ENCODE data around the gene RADIL. TPM values are rescaled to one million over a fixed set of nuclear protein-coding genes. Genes with fewer than 3 reads are reported as not detected.
A peak's percentile ranks its signal among the peaks of the same experiment; 100 is the strongest.
"Not testable (repeated sequence)": the region's sequence is repeated elsewhere in the genome, so short reads cannot be mapped to it uniquely, and the experiment has no call there.

The RADIL gene
- total and polyA plus RNA-seq, 9 of the 15 experiments (the other 6 are each of a cell fraction or from before 2014, with no cell fraction given) = 0.06 to 8.1 (median 1.9) TPM; not detected in 1

- no peak for TF ChIP-seq TAL1 (IDR thresholded peaks at IDR 0.05)
- no peak for TF ChIP-seq ZNF436 (CRISPR knock-in tag; IDR thresholded peaks at IDR 0.05)
- TF ChIP-seq ZNF121 (CRISPR knock-in tag; conservative IDR thresholded peaks at IDR 0.05) = no peak
- TF ChIP-seq ID3 (CRISPR knock-in tag; IDR thresholded peaks at IDR 0.05) = no peak
- 0 out of 2 replicates have a peak, but pooled peaks have one; percentile 28 for TF ChIP-seq ID3 (tag; IDR thresholded peaks at IDR 0.05)
- peak; percentile 68 for TF ChIP-seq DDX20 (tag; IDR thresholded peaks at IDR 0.05; ENCODE audit: low read depth)
- TF ChIP-seq HDAC8 (tag; IDR thresholded peaks at IDR 0.05) = peak; percentile 96
- TF ChIP-seq SMAD3 (CRISPR knock-in tag; conservative IDR thresholded peaks at IDR 0.05) = no peak
- TF ChIP-seq MEF2D (tag; conservative IDR thresholded peaks at IDR 0.05; ENCODE audit: low read depth) = peak; percentile 61; the same call in 1 of the 2 replicates
- TF ChIP-seq IRF9 (tag; IDR thresholded peaks at IDR 0.05) = 0 out of 2 replicates have a peak, but pooled peaks have one; percentile 43
These were observed 10.5 kb upstream of the RADIL start (continued) for GRCh38 chr7:4893929-4894475.

- H2AFZ ChIP-seq (ENCODE audit: low read depth, low read length); CTCF ChIA-PET (ENCODE audit: low intra/inter-chr PET ratio): not testable (repeated sequence)
These were observed 9.7 kb upstream of the RADIL start for GRCh38 chr7:4893188-4893587.

More at GRCh38 chr7:4893188-4893587, 9.7 kb upstream of the RADIL start:
- H3K4me3 ChIP-seq; POLR2A ChIA-PET; H3K79me2 ChIP-seq (ENCODE audit: control insufficient read depth, insufficient read depth, low read length); ATAC-seq; intact Hi-C loops (cut with micrococcal nuclease); H3K9me3 ChIP-seq (replicated peaks; ENCODE audit: control insufficient read depth, insufficient read depth, low read depth, low read length); H3K4me1 ChIP-seq (replicated peaks in 1 of 2; ENCODE audit: control insufficient read depth in 2 of 2, insufficient read depth in 2 of 2, low read length in 2 of 2); H3K9ac ChIP-seq (ENCODE audit: insufficient read depth in 1 of 2, low read depth in 2 of 2, low read length in 2 of 2); H3K27ac ChIP-seq (ENCODE audit: extremely low read depth, low read depth, low read length); FAIRE-seq; DNase-seq (ENCODE audit: extremely low read depth in 1 of 4, low spot score in 3 of 4); H4K20me1 ChIP-seq (replicated peaks; ENCODE audit: control insufficient read depth, insufficient read depth, low read length); in situ Hi-C loops (cut with MboI); BruUV-seq (replicated peaks); H3K9me1 ChIP-seq (ENCODE audit: control insufficient read depth, insufficient read depth, low read length); H3K4me2 ChIP-seq (ENCODE audit: insufficient read depth, low read length); H3K36me3 ChIP-seq (ENCODE audit: control insufficient read depth, insufficient read depth, low read length): not testable (repeated sequence)
- peaks cover 5 to 27% of the 10 kb centered on the region in 2 experiments for H3K27me3 ChIP-seq (ENCODE audit: control insufficient read depth in 2 of 2, insufficient read depth in 2 of 2, low read length in 2 of 2)
- WGBS (ENCODE audit: insufficient coverage, low coverage, missing lambda C conversion rate) = 8% methylated on average over 4 of the region's 4 CpGs
